Stimulated activated CD4-positive, alpha-beta T cell treated with anti-CD3 and anti-CD28 coated beads, Interleukin-12 subunit alpha, Interleukin-12 subunit beta, amount 100 ng/mL, for 24 hours (primary cell): ENCODE results near the gene NCBP1.

Source experiments
- DNase-seq, 2 experiments: peaks; one replicate each; pipeline ENCODE4 v3.0.0-alpha.2; 2020; ENCODE audit warnings: low read depth in 2 of 2

Gene NCBP1

GRCh38 chr9:97711223-97711626, 77.6 kb downstream of the NCBP1 start:
- no peak for DNase-seq

GRCh38 chr9:97714435-97714834, 80.8 kb downstream of the NCBP1 start:
- no peak for DNase-seq

DNA sequence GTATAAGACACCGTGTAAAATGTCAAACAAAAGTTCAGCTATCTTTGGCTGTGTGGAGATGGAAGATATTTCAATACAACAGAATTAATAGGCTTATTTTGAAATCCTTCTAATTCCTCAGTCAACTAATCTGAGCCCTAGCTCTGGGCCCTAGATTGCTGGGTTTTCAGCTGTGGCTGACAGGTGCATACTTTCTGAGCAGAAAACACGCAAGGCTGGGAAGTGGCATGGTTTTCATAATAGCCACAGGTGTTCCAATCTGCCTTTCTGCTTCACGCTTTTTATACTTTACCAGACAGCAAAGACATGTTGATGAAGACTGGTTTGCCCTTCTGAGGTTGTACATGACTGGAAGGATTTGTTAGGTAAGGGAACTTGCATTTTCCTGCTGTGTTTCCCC, 84.2 kb downstream of the NCBP1 start:
- no peak for DNase-seq

- no peak for DNase-seq
These were observed 87.8 kb downstream of the NCBP1 start for GRCh38 chr9:97721396-97721795.

- no peak for DNase-seq
These were observed 88.7 kb downstream of the NCBP1 start for GRCh38 chr9:97722331-97722730.
